Measurements from ENCODE around the gene ENOPH1. TPM values are rescaled to one million over a fixed set of nuclear protein-coding genes. Genes with fewer than 3 reads are reported as not detected.

ENOPH1 gene
- total RNA-seq, 3 donors from 2014 or later (not counting 1 experiment from before 2014, with no cell fraction given): 21.0 to 26.1 (median 25.0) TPM

DNA sequence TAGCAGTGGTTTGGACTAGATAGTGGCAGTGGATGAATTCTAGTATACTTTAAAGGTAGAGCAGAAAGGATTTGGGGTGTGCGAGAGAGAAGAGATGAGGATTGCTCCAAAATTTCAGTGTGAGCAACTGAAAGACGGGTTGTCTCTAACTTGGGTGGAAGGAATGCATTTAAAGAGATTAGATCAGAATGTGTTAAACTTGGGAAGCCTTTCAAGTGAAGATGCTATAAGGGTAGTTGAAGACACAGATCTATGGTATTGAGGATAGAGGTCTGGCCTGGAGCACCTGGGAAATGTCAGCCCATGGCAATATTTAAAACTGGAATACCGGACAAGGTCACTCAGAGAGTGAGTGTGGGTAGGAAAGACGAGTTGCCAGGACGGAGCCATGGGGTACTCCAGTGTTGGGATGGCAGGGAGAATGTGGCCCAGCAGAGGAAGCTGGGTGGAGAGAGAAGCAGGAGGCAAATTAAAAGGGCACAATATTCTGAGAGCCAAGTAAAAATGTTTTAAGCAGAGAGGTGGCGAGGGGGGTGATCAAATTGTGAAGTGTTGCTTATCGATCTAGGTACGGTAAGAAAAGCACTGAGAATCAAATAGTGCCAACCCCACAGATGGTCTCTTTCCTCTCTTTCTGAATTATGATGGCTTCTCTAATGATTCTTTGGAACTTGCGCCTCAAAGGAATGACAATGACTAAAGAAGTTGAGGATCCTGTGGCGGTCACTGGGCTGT lies 50.5 kb downstream of the ENOPH1 start:
- no peak for ATAC-seq
- Histone ChIP-seq H3K9me3 (ENCODE audit: control insufficient read depth, insufficient read depth, low read length) (no peaks in the 10 kb centered on the region), H3K27me3 (ENCODE audit: control insufficient read depth, insufficient read depth, low read length) (no peaks in the 10 kb centered on the region), H3K36me3 (ENCODE audit: control insufficient read depth, insufficient read depth, low read length) (peaks cover 12% of the 10 kb centered on the region), H3K4me1 (ENCODE audit: control insufficient read depth, insufficient read depth, low read length) (no peaks in the 10 kb centered on the region), H3K27ac (ENCODE audit: low read length) (no peak overlapping the region), H3K4me3 (ENCODE audit: low read length) (no peak overlapping the region)
- intact Hi-C loops (cut with micrococcal nuclease): no loop called here
- no peak for DNase-seq
- Mint-ChIP-seq H3K27ac (no peak overlapping the region), H3K4me1 (no peaks in the 10 kb centered on the region), H3K9me3 (no peaks in the 10 kb centered on the region), H3K4me3 (no peak overlapping the region), H3K27me3 (ENCODE audit: low read depth in 2 of 2) (no peaks in the 10 kb centered on the region), H3K36me3 (no peaks in the 10 kb centered on the region)
- TF ChIP-seq, protein P1, sequence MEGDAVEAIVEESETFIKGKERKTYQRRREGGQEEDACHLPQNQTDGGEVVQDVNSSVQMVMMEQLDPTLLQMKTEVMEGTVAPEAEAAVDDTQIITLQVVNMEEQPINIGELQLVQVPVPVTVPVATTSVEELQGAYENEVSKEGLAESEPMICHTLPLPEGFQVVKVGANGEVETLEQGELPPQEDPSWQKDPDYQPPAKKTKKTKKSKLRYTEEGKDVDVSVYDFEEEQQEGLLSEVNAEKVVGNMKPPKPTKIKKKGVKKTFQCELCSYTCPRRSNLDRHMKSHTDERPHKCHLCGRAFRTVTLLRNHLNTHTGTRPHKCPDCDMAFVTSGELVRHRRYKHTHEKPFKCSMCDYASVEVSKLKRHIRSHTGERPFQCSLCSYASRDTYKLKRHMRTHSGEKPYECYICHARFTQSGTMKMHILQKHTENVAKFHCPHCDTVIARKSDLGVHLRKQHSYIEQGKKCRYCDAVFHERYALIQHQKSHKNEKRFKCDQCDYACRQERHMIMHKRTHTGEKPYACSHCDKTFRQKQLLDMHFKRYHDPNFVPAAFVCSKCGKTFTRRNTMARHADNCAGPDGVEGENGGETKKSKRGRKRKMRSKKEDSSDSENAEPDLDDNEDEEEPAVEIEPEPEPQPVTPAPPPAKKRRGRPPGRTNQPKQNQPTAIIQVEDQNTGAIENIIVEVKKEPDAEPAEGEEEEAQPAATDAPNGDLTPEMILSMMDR (IDR thresholded peaks at IDR 0.05): no peak
- WGBS (ENCODE audit: insufficient coverage): 97% methylated on average over 10 of the region's 10 CpGs

DNA sequence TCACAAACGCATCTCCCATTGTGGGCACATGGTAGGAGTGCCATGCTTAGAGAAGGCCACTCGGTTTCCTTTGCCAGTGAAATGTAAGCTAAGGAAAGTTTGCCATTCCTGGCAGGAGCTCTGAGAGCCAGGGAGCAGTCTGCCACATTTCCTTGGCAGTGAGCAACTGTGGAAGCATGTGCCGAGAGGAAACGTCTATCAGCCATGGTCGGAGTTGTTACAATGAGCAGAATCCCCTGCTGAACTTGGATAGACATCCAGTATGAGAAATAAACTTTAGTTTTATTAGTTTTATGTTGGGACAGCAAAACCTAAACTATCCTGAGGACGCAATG lies 51.1 kb downstream of the ENOPH1 start:
- Mint-ChIP-seq H3K27me3 (ENCODE audit: low read depth in 2 of 2) (no peaks in the 10 kb centered on the region), H3K9me3 (no peaks in the 10 kb centered on the region), H3K4me3 (no peak overlapping the region), H3K4me1 (no peaks in the 10 kb centered on the region), H3K36me3 (no peaks in the 10 kb centered on the region), H3K27ac (no peak overlapping the region)
- no peak for DNase-seq
- H3K9me3 ChIP-seq (ENCODE audit: control insufficient read depth, insufficient read depth, low read length): no peaks in the 10 kb centered on the region
- H3K36me3 ChIP-seq (ENCODE audit: control insufficient read depth, insufficient read depth, low read length): peaks cover 12% of the 10 kb centered on the region
- intact Hi-C loops (cut with micrococcal nuclease): no loop called here
- H3K27ac ChIP-seq (ENCODE audit: low read length): no peak overlapping the region
- H3K27me3 ChIP-seq (ENCODE audit: control insufficient read depth, insufficient read depth, low read length): no peaks in the 10 kb centered on the region
- WGBS (ENCODE audit: insufficient coverage): 92% methylated on average over 6 of the region's 6 CpGs
- no peak for ATAC-seq
- no peaks in the 10 kb centered on the region for H3K4me1 ChIP-seq (ENCODE audit: control insufficient read depth, insufficient read depth, low read length)
- H3K4me3 ChIP-seq (ENCODE audit: low read length): no peak overlapping the region
- TF ChIP-seq, protein P1 (IDR thresholded peaks at IDR 0.05): no peak

DNA sequence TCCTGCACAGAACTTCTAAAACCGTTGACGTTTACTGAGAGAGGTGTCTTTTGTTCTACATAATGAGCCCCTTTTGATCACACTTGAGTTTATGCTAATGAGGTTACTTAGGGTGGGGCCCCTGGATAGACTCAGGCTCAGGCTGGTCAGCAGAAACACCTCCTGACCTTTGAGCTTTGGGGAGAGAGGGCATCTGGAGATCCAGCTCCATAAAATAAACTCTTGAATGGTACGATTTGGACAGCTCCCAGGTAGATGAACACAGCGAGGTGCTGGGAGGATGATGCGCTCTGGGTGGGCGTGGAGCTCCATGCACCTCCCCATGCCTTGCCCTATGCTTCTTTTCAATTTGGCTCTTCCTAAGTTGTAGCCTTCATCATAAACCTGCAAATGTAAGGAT lies 52.0 kb downstream of the ENOPH1 start:
- H3K36me3 Mint-ChIP-seq: no peaks in the 10 kb centered on the region
- no peaks in the 10 kb centered on the region for H3K27me3 Mint-ChIP-seq (ENCODE audit: low read depth in 2 of 2)
- intact Hi-C loops (cut with micrococcal nuclease): no loop called here
- ATAC-seq: no peak
- no peak overlapping the region for H3K27ac Mint-ChIP-seq
- Histone ChIP-seq H3K36me3 (ENCODE audit: control insufficient read depth, insufficient read depth, low read length) (peaks cover 12% of the 10 kb centered on the region), H3K9me3 (ENCODE audit: control insufficient read depth, insufficient read depth, low read length) (no peaks in the 10 kb centered on the region), H3K27me3 (ENCODE audit: control insufficient read depth, insufficient read depth, low read length) (no peaks in the 10 kb centered on the region), H3K4me1 (ENCODE audit: control insufficient read depth, insufficient read depth, low read length) (no peaks in the 10 kb centered on the region), H3K27ac (ENCODE audit: low read length) (no peak overlapping the region), H3K4me3 (ENCODE audit: low read length) (no peak overlapping the region)
- TF ChIP-seq, protein P1 (IDR thresholded peaks at IDR 0.05): no peak
- 87% methylated on average over 6 of the region's 6 CpGs for WGBS (ENCODE audit: insufficient coverage)
- H3K4me1 Mint-ChIP-seq: no peaks in the 10 kb centered on the region
- H3K4me3 Mint-ChIP-seq: no peak overlapping the region
- no peaks in the 10 kb centered on the region for H3K9me3 Mint-ChIP-seq
- no peak for DNase-seq
